IMR-90 (cell line): ENCODE results near the gene ANO4. TPM values are rescaled to one million over a fixed set of nuclear protein-coding genes. Genes with fewer than 3 reads are reported as not detected.

ENCODE experiments used
- ATAC-seq: fragments of 200-7000 bp; cut with Tn5 transposase; 2 replicates; pipeline ENCODE4 v1.9.1; 2020; ENCODE audit warnings: low read depth, mild to moderate bottlenecking, moderate library complexity
- BruUV-seq: library from RNA; stranded (reverse); fragments of 400-500 nt; replicated peaks from 2 replicates; lab custom pipeline; 2021; lab: Mats Ljungman, UMichigan
- CTCF ChIA-PET: fragments of 300-600 bp; formaldehyde crosslinking; extraction: SDS; loops from one replicate; lab custom pipeline; 2021; ENCODE audit warnings: antibody characterized with exemption; lab: Yijun Ruan, JAX
- POLR2A ChIA-PET: fragments of 300-600 bp; sonication (Branson Sonifier 250); formaldehyde crosslinking; loops from one replicate; lab custom pipeline; 2022; ENCODE audit warnings: antibody characterized with exemption; ENCODE audit not compliant: unreplicated experiment; lab: Charles Lee
- DNase-seq: peaks from one replicate; pipeline ENCODE4 v3.0.0; 2013
- H2AFZ ChIP-seq: replicated peaks from 2 replicates; pipeline ENCODE3; 2013; ENCODE audit warnings: low read length, mild to moderate bottlenecking; ENCODE audit not compliant: poor library complexity
- H2AK5ac ChIP-seq: 2 replicates; pipeline ENCODE4 v1.6.1; 2013; ENCODE audit warnings: low read depth, low read length, inconsistent platforms
- H2AK9ac ChIP-seq: replicated peaks from 2 replicates; pipeline ENCODE3; 2013; ENCODE audit warnings: mild to moderate bottlenecking, low read depth, low read length, moderate library complexity; ENCODE audit not compliant: poor library complexity
- H2BK120ac ChIP-seq: 2 replicates; pipeline ENCODE4 v1.6.1; 2013; ENCODE audit warnings: low read depth, low read length, inconsistent platforms
- H2BK15ac ChIP-seq: 3 replicates; pipeline ENCODE4 v1.6.1; 2013; ENCODE audit warnings: low read depth, low read length, inconsistent platforms
- H2BK20ac ChIP-seq: 2 replicates; pipeline ENCODE4 v1.6.1; 2013; ENCODE audit warnings: low read depth, mild to moderate bottlenecking, inconsistent platforms, low read length, moderate library complexity
- H2BK5ac ChIP-seq: 2 replicates; pipeline ENCODE4 v1.6.1; 2013; ENCODE audit warnings: mild to moderate bottlenecking, low read depth, low read length, inconsistent platforms; ENCODE audit not compliant: poor library complexity, severe bottlenecking
- H3K14ac ChIP-seq: replicated peaks from 2 replicates; pipeline ENCODE4 v1.6.1; 2013; ENCODE audit warnings: low read depth, low read length, inconsistent platforms
- H3K18ac ChIP-seq: 2 replicates; pipeline ENCODE4 v1.6.1; 2013; ENCODE audit warnings: low read depth, low read length, control low read depth
- H3K23ac ChIP-seq: 2 replicates; pipeline ENCODE4 v1.6.1; 2013; ENCODE audit warnings: low read depth, low read length, inconsistent platforms
- H3K27ac ChIP-seq: 2 replicates; pipeline ENCODE4 v1.5.1; 2013; ENCODE audit warnings: mild to moderate bottlenecking, control low read depth, low read length; ENCODE audit not compliant: insufficient read depth
- H3K27me3 ChIP-seq: 2 replicates; pipeline ENCODE4 v1.6.1; 2013; ENCODE audit warnings: low read length; ENCODE audit not compliant: control insufficient read depth, insufficient read depth
- H3K36me3 ChIP-seq: 2 replicates; pipeline ENCODE4 v1.6.1; 2013; ENCODE audit warnings: low read length, mixed read lengths; ENCODE audit not compliant: control insufficient read depth, insufficient read depth
- H3K4ac ChIP-seq: 2 replicates; pipeline ENCODE4 v1.6.1; 2013; ENCODE audit warnings: low read depth, low read length, inconsistent platforms
- H3K4me1 ChIP-seq: 2 replicates; pipeline ENCODE4 v1.6.1; 2013; ENCODE audit warnings: low read length, mixed read lengths; ENCODE audit not compliant: control insufficient read depth, insufficient read depth
- H3K4me2 ChIP-seq: 2 replicates; pipeline ENCODE4 v1.6.1; 2013; ENCODE audit warnings: low read depth, mild to moderate bottlenecking, control low read depth, low read length, moderate library complexity
- H3K4me3 ChIP-seq: 2 replicates; pipeline ENCODE4 v1.5.1; 2013; ENCODE audit warnings: low read depth, mild to moderate bottlenecking, control low read depth, low read length, moderate library complexity; ENCODE audit not compliant: insufficient read depth
- H3K56ac ChIP-seq: 2 replicates; pipeline ENCODE4 v1.6.1; 2013; ENCODE audit warnings: low read length, inconsistent platforms; ENCODE audit not compliant: insufficient read depth; ENCODE audit errors: extremely low read depth
- H3K79me1 ChIP-seq, 2 experiments: 2 replicates each; pipeline ENCODE4 v1.6.1; 2013; ENCODE audit warnings: low read length in 2 of 2, inconsistent platforms in 1 of 2, low read depth in 1 of 2
- H3K9ac ChIP-seq: 2 replicates; pipeline ENCODE4 v1.6.1; 2013; ENCODE audit warnings: low read depth, low read length, control low read depth
- H3K9me1 ChIP-seq: 2 replicates; pipeline ENCODE4 v1.6.1; 2013; ENCODE audit warnings: low read length, inconsistent platforms; ENCODE audit not compliant: insufficient read depth
- H3K9me3 ChIP-seq: 2 replicates; pipeline ENCODE4 v1.6.1; 2013; ENCODE audit warnings: low read length; ENCODE audit not compliant: control insufficient read depth, insufficient read depth
- H4K20me1 ChIP-seq: 2 replicates; pipeline ENCODE4 v1.6.1; 2013; ENCODE audit warnings: low read length, inconsistent platforms; ENCODE audit not compliant: insufficient read depth
- H4K5ac ChIP-seq: 2 replicates; pipeline ENCODE4 v1.6.1; 2013; ENCODE audit warnings: mild to moderate bottlenecking, low read depth, low read length, control low read depth
- H4K8ac ChIP-seq, 2 experiments: 2 replicates each; pipeline ENCODE4 v1.6.1; 2013; ENCODE audit warnings: low read depth in 2 of 2, low read length in 2 of 2, control low read depth in 1 of 2, inconsistent platforms in 1 of 2
- H4K91ac ChIP-seq: 2 replicates; pipeline ENCODE4 v1.6.1; 2013; ENCODE audit warnings: low read depth, low read length, inconsistent platforms; ENCODE audit not compliant: insufficient read depth
- BHLHE40 ChIP-seq: fragments of 150-350 bp; IDR thresholded peaks from 2 replicates; pipeline ENCODE4 v1.6.1; 2016; ENCODE audit warnings: mild to moderate bottlenecking, low read depth, low read length
- CEBPB ChIP-seq: IDR thresholded peaks from 2 replicates; pipeline ENCODE4 v1.6.1; 2012; ENCODE audit warnings: low read depth, low read length, improper control_type of control experiment
- CHD1 ChIP-seq: IDR thresholded peaks from 2 replicates; pipeline ENCODE4 v1.6.1; 2012; ENCODE audit warnings: low read depth, low read length, improper control_type of control experiment
- CTCF ChIP-seq: conservative IDR thresholded peaks from 2 replicates; pipeline ENCODE4 v1.5.1; 2012; ENCODE audit warnings: mild to moderate bottlenecking, low read depth, low read length, improper control_type of control experiment
- ELK1 ChIP-seq: fragments of 150-350 bp; IDR thresholded peaks from 2 replicates; pipeline ENCODE4 v1.6.1; 2016; ENCODE audit warnings: low read depth, mild to moderate bottlenecking, low read length, moderate library complexity, borderline replicate concordance
- FOS ChIP-seq: fragments of 150-350 bp; IDR thresholded peaks from 2 replicates; pipeline ENCODE4 v1.6.1; 2016; ENCODE audit warnings: low read depth, low read length
- MAFK ChIP-seq: IDR thresholded peaks from 2 replicates; pipeline ENCODE4 v1.6.1; 2012; ENCODE audit warnings: low read depth, low read length, improper control_type of control experiment
- MAZ ChIP-seq: IDR thresholded peaks from 2 replicates; pipeline ENCODE4 v1.6.1; 2012; ENCODE audit warnings: low read depth, mild to moderate bottlenecking, low read length, improper control_type of control experiment, moderate library complexity, borderline replicate concordance
- MXI1 ChIP-seq: IDR thresholded peaks from 2 replicates; pipeline ENCODE4 v1.6.1; 2012; ENCODE audit warnings: low read depth, mild to moderate bottlenecking, low read length, moderate library complexity, borderline replicate concordance
- NFE2L2 ChIP-seq: fragments of 150-350 bp; IDR thresholded peaks from 2 replicates; pipeline ENCODE4 v1.6.1; 2016; ENCODE audit warnings: low read depth, mild to moderate bottlenecking, low read length
- POLR2A ChIP-seq: IDR thresholded peaks from 2 replicates; pipeline ENCODE4 v1.6.1; 2012; ENCODE audit warnings: mild to moderate bottlenecking, low read depth, low read length
- RAD21 ChIP-seq: IDR thresholded peaks from 2 replicates; pipeline ENCODE4 v1.6.1; 2012; ENCODE audit warnings: low read length, improper control_type of control experiment
- RCOR1 ChIP-seq: IDR thresholded peaks from 2 replicates; pipeline ENCODE4 v1.6.1; 2012; ENCODE audit warnings: mild to moderate bottlenecking, low read length, improper control_type of control experiment; ENCODE audit not compliant: insufficient replicate concordance
- RFX5 ChIP-seq: IDR thresholded peaks from 2 replicates; pipeline ENCODE4 v1.8.0; 2012; ENCODE audit warnings: low read depth, mild to moderate bottlenecking, low read length, moderate library complexity
- SMC3 ChIP-seq: fragments of 150-350 bp; IDR thresholded peaks from 2 replicates; pipeline ENCODE4 v1.6.1; 2016; ENCODE audit warnings: low read depth, mild to moderate bottlenecking, antibody characterized with exemption, low read length, moderate library complexity
- USF2 ChIP-seq: fragments of 150-350 bp; IDR thresholded peaks from 2 replicates; pipeline ENCODE4 v1.6.1; 2017; ENCODE audit warnings: mild to moderate bottlenecking, antibody characterized with exemption, low read length, low read depth
- WGBS, 2 experiments: methylation state at CpG; one replicate each; pipeline versions ENCODE4 v1.1.5 to v1.1.7; 2013; ENCODE audit warnings: missing lambda C conversion rate in 2 of 2; ENCODE audit not compliant: insufficient read length in 1 of 2; ENCODE audit errors: extremely low coverage in 2 of 2; 5-methylcytosine and 5-hydroxymethylcytosine counted together
- dilution Hi-C: fragments of 300-500 bp; cut with HindIII; formaldehyde crosslinking; loops from one replicate; pipeline ENCODE4 v1.14.3; 2018; ENCODE audit warnings: low sequenced_read_pairs; ENCODE audit not compliant: unreplicated experiment
- in situ Hi-C: fragments of 300-500 bp; cut with MboI; formaldehyde crosslinking; loops from 3 replicates; pipeline ENCODE4 v1.14.3; 2019; ENCODE audit warnings: low sequenced_read_pairs, inconsistent platforms, mixed read lengths
- intact Hi-C: fragments of 100-400 bp; cut with micrococcal nuclease; formaldehyde crosslinking; loops from 2 replicates; pipeline ENCODE4 v1.10.0; 2022
- polyA plus RNA-seq, 3 experiments: library from polyadenylated mRNA; depleted of rRNA; stranded (reverse); fragments of >200 nt; gene quantifications; 2 replicates each; pipeline ENCODE4 v1.2.3, GENCODE V29; 2012; ENCODE audit warnings: low replicate concordance in 1 of 3
- total RNA-seq: library from RNA; depleted of rRNA; stranded (reverse); fragments of >200 nt; gene quantifications from 2 replicates; pipeline ENCODE4 v1.2.3, GENCODE V29; 2012

Gene ANO4
- total and polyA plus RNA-seq, 2 of the 4 experiments (the other 2 are of a cell fraction): 4.7 to 10.2 TPM

GRCh38 chr12:101047652-101048051 is 253.1 kb downstream of the ANO4 start:
- Histone ChIP-seq H2AFZ (no peak overlapping the region), H4K5ac (no peak overlapping the region), H3K27ac (no peak overlapping the region), H3K27me3 (no peaks in the 10 kb centered on the region), H3K4ac (no peak overlapping the region), H4K20me1 (no peaks in the 10 kb centered on the region), H3K36me3 (peaks cover 5% of the 10 kb centered on the region), H3K79me1 (no peaks in the 10 kb centered on the region), H3K23ac (no peak overlapping the region), H3K9me3 (no peaks in the 10 kb centered on the region), H2BK120ac (no peak overlapping the region), H3K4me2 (no peak overlapping the region), H3K4me1 (peaks cover 4% of the 10 kb centered on the region), H3K18ac (no peak overlapping the region), H3K4me3 (no peak overlapping the region), H3K9ac (no peak overlapping the region), H3K9me1 (peaks cover 4% of the 10 kb centered on the region), H2BK5ac (no peak overlapping the region), H2BK15ac (no peak overlapping the region), H4K91ac (no peak overlapping the region), H2BK20ac (no peak overlapping the region), H2AK9ac (no peak overlapping the region), H4K8ac (no peak overlapping the region), H3K56ac (no peak overlapping the region), H2AK5ac (no peak overlapping the region), H3K14ac (no peak overlapping the region)
- DNase-seq (no peak), ATAC-seq (no peak)
- dilution Hi-C loops (no loop called here), intact Hi-C loops (no loop called here), in situ Hi-C loops (no loop called here)
- ChIA-PET CTCF (no interaction called here), POLR2A (no interaction called here)
- BruUV-seq: no TSS peak
- WGBS, 2 experiments: no CpG with 5 or more reads among the region's 1 CpG
- TF ChIP-seq FOS (no peak), BHLHE40 (no peak), CTCF (no peak), NFE2L2 (no peak), CHD1 (no peak), USF2 (no peak), RFX5 (no peak), RAD21 (no peak), CEBPB (no peak), POLR2A (no peak), MXI1 (no peak), ELK1 (no peak), SMC3 (no peak), MAZ (no peak), RCOR1 (no peak), MAFK (no peak)
